Karpas-422 (cell line): ENCODE data around the gene SUPT3H. TPM values are rescaled to one million over a fixed set of nuclear protein-coding genes. Genes with fewer than 3 reads are reported as not detected.

Source experiments
- DNase-seq: peaks from one replicate; pipeline ENCODE4 v3.0.0-alpha.2; 2015
- H2AFZ ChIP-seq: fragments of 200-600 bp; sonication (generic); 2 replicates; pipeline ENCODE4 v1.6.1; 2014; ENCODE audit warnings: antibody characterized with exemption, low read length, mixed read lengths
- H3K27ac ChIP-seq: fragments of 200-600 bp; sonication (generic); 2 replicates; pipeline ENCODE4 v1.5.1; 2014; ENCODE audit warnings: mild to moderate bottlenecking, low read length, moderate library complexity
- H3K27me3 ChIP-seq: fragments of 200-600 bp; sonication (generic); 2 replicates; pipeline ENCODE4 v1.6.1; 2014; ENCODE audit warnings: low read length, mixed read lengths
- H3K36me3 ChIP-seq: fragments of 200-600 bp; sonication (generic); 2 replicates; pipeline ENCODE4 v1.6.1; 2014; ENCODE audit warnings: low read length, mixed read lengths; ENCODE audit not compliant: insufficient read depth
- H3K4me1 ChIP-seq: fragments of 200-600 bp; sonication (generic); 2 replicates; pipeline ENCODE4 v1.6.1; 2014; ENCODE audit warnings: mild to moderate bottlenecking, low read length, mixed read lengths
- H3K4me2 ChIP-seq: fragments of 200-600 bp; sonication (generic); 2 replicates; pipeline ENCODE4 v1.6.1; 2014; ENCODE audit warnings: low read length, low read depth, mild to moderate bottlenecking; ENCODE audit not compliant: poor library complexity, severe bottlenecking
- H3K4me3 ChIP-seq: fragments of 200-600 bp; sonication (generic); 2 replicates; pipeline ENCODE4 v1.5.1; 2014; ENCODE audit warnings: mild to moderate bottlenecking, antibody characterized with exemption, low read length, mixed read lengths
- H3K79me2 ChIP-seq: fragments of 200-600 bp; sonication (generic); 2 replicates; pipeline ENCODE4 v1.6.1; 2014; ENCODE audit warnings: mild to moderate bottlenecking, low read length, mixed read lengths
- H3K9ac ChIP-seq: fragments of 200-600 bp; sonication (generic); 2 replicates; pipeline ENCODE4 v1.6.0; 2014; ENCODE audit warnings: low read length
- H3K9me2 ChIP-seq: fragments of 200-600 bp; sonication (generic), shearing (Covaris generic); replicated peaks from 2 replicates; pipeline ENCODE4 v1.6.0; 2014; ENCODE audit warnings: mild to moderate bottlenecking, low read length, moderate library complexity; ENCODE audit not compliant: insufficient read depth
- H3K9me3 ChIP-seq: fragments of 300-700, 200-600 bp; sonication (generic); 2 replicates; pipeline ENCODE4 v1.6.1; 2014; ENCODE audit warnings: low read length, mixed read lengths
- H4K20me1 ChIP-seq: fragments of 200-600 bp; sonication (generic); 2 replicates; pipeline ENCODE4 v1.6.1; 2014; ENCODE audit warnings: mild to moderate bottlenecking, antibody characterized with exemption, low read length, low read depth; ENCODE audit not compliant: insufficient read depth
- total RNA-seq: library from RNA; depleted of rRNA; stranded (reverse); fragments of >200 nt; shearing (Covaris generic); gene quantifications from 2 replicates; pipeline ENCODE4 v1.2.3, GENCODE V29; 2014; ENCODE audit warnings: low replicate concordance

The SUPT3H gene
- total RNA-seq, 1 experiment from 2014 or later = 2.6 TPM

GRCh38 chr6:45000833-45001232, 376.9 kb downstream of the SUPT3H start:
- Histone ChIP-seq H3K4me3 (no peak overlapping the region), H3K27me3 (no peaks in the 10 kb centered on the region), H3K27ac (no peak overlapping the region), H3K9ac (no peak overlapping the region), H3K4me1 (no peaks in the 10 kb centered on the region), H3K79me2 (no peaks in the 10 kb centered on the region), H4K20me1 (no peaks in the 10 kb centered on the region), H3K9me2 (no peaks in the 10 kb centered on the region), H3K9me3 (peaks cover 3% of the 10 kb centered on the region; the same call in 1 of the 2 replicates), H3K36me3 (no peaks in the 10 kb centered on the region), H3K4me2 (no peak overlapping the region), H2AFZ (no peak overlapping the region)
- no peak for DNase-seq

DNA sequence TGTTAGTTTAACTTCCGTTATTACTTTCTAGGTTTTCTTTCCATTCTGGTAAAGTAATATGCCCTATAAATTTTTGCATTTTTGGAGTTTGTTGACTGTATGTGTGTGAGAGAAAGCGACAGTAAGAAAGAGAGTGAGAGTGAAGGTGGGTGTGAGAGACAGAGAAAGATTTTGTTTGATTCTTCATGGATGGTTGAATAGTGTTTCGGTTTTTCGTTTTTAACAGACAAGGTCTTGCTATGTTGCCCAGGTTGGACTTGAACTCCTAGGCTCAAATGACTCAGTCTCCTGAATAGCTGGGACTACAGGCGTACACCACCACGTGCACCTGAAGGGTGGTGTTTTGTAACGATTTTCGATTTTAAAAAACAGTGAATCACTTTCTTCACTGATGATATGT, 378.7 kb downstream of the SUPT3H start:
- no peaks in the 10 kb centered on the region for H3K9me3 ChIP-seq
- H3K9me2 ChIP-seq = no peaks in the 10 kb centered on the region
- no peaks in the 10 kb centered on the region for H3K27me3 ChIP-seq
- H3K4me1 ChIP-seq = no peaks in the 10 kb centered on the region
- no peaks in the 10 kb centered on the region for H3K36me3 ChIP-seq
- H3K4me3 ChIP-seq = no peak overlapping the region
- no peak overlapping the region for H3K27ac ChIP-seq
- no peak overlapping the region for H3K9ac ChIP-seq
- no peak for DNase-seq
- no peak overlapping the region for H3K4me2 ChIP-seq
- H3K79me2 ChIP-seq = no peaks in the 10 kb centered on the region
- H2AFZ ChIP-seq = no peak overlapping the region
- no peaks in the 10 kb centered on the region for H4K20me1 ChIP-seq

DNA sequence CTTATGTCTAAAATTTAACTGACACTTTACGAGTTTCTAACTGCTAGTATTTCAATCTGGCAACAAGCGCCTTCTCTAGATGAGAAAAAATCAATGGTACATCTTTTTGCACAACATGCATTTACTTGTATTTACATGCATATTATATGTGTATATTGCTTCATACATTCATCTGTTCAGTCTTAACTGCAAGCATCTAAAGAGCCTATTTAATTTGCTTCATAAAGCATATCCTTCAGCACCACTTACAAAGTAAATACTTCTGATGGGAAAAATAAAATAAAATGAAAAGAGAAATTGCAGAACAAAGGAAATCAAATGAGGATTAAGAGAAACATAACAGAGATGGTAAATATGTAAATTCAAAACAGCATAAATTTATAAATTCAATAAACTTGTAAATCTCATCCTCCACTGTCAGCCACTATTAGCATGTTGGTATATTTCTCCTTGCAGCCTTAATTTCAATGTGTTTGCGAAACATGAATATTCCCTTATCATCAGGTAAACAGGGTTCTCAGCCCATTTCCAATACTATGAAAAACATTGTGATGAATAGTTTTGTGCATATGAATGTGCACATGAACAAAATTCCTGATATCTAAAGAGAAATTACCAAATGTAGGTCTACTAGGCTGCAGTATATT, 382.1 kb downstream of the SUPT3H start:
- H3K4me3 ChIP-seq = no peak overlapping the region
- H3K27me3 ChIP-seq = no peaks in the 10 kb centered on the region
- H3K4me1 ChIP-seq = no peaks in the 10 kb centered on the region
- no peaks in the 10 kb centered on the region for H4K20me1 ChIP-seq
- no peak overlapping the region for H3K4me2 ChIP-seq
- no peak overlapping the region for H3K27ac ChIP-seq
- DNase-seq = no peak
- H3K9me2 ChIP-seq = no peaks in the 10 kb centered on the region
- no peaks in the 10 kb centered on the region for H3K9me3 ChIP-seq
- H3K36me3 ChIP-seq = no peaks in the 10 kb centered on the region
- no peak overlapping the region for H3K9ac ChIP-seq
- H3K79me2 ChIP-seq = no peaks in the 10 kb centered on the region
- H2AFZ ChIP-seq = no peak overlapping the region

- no peaks in the 10 kb centered on the region for H3K9me3 ChIP-seq
- no peak overlapping the region for H3K9ac ChIP-seq
- no peak for DNase-seq
- H3K9me2 ChIP-seq = no peaks in the 10 kb centered on the region
- H4K20me1 ChIP-seq = no peaks in the 10 kb centered on the region
- H3K4me1 ChIP-seq = no peaks in the 10 kb centered on the region
- no peaks in the 10 kb centered on the region for H3K27me3 ChIP-seq
- no peaks in the 10 kb centered on the region for H3K79me2 ChIP-seq
- H3K4me2 ChIP-seq = no peak overlapping the region
- H3K27ac ChIP-seq = no peak overlapping the region
- no peak overlapping the region for H2AFZ ChIP-seq
- no peaks in the 10 kb centered on the region for H3K36me3 ChIP-seq
- no peak overlapping the region for H3K4me3 ChIP-seq
These were observed 388.3 kb downstream of the SUPT3H start for GRCh38 chr6:44989391-44989790.

GRCh38 chr6:44985006-44985405, 392.7 kb downstream of the SUPT3H start:
- no peak for DNase-seq
- Histone ChIP-seq H3K27ac (no peak overlapping the region), H3K36me3 (no peaks in the 10 kb centered on the region), H3K4me3 (no peak overlapping the region), H3K9ac (no peak overlapping the region), H3K9me2 (no peaks in the 10 kb centered on the region), H3K4me1 (no peaks in the 10 kb centered on the region), H4K20me1 (no peaks in the 10 kb centered on the region), H3K4me2 (no peak overlapping the region), H2AFZ (no peak overlapping the region), H3K9me3 (no peaks in the 10 kb centered on the region), H3K27me3 (no peaks in the 10 kb centered on the region), H3K79me2 (no peaks in the 10 kb centered on the region)

- H3K27me3 ChIP-seq = no peaks in the 10 kb centered on the region
- no peak overlapping the region for H3K4me3 ChIP-seq
- H3K27ac ChIP-seq = no peak overlapping the region
- H3K79me2 ChIP-seq = no peaks in the 10 kb centered on the region
- H3K9me3 ChIP-seq = no peaks in the 10 kb centered on the region
- no peak for DNase-seq
- no peak overlapping the region for H3K9ac ChIP-seq
- H4K20me1 ChIP-seq = no peaks in the 10 kb centered on the region
- no peaks in the 10 kb centered on the region for H3K36me3 ChIP-seq
- no peaks in the 10 kb centered on the region for H3K4me1 ChIP-seq
- no peak overlapping the region for H2AFZ ChIP-seq
- H3K9me2 ChIP-seq = no peaks in the 10 kb centered on the region
- no peak overlapping the region for H3K4me2 ChIP-seq
These were observed 394.0 kb downstream of the SUPT3H start for GRCh38 chr6:44983467-44984365.

- no peaks in the 10 kb centered on the region for H3K36me3 ChIP-seq
- H3K4me1 ChIP-seq = no peaks in the 10 kb centered on the region
- no peak overlapping the region for H3K4me3 ChIP-seq
- no peak overlapping the region for H2AFZ ChIP-seq
- H3K4me2 ChIP-seq = no peak overlapping the region
- no peak overlapping the region for H3K27ac ChIP-seq
- no peaks in the 10 kb centered on the region for H3K79me2 ChIP-seq
- no peaks in the 10 kb centered on the region for H3K27me3 ChIP-seq
- H4K20me1 ChIP-seq = no peaks in the 10 kb centered on the region
- no peak for DNase-seq
- no peaks in the 10 kb centered on the region for H3K9me3 ChIP-seq
- H3K9ac ChIP-seq = no peak overlapping the region
- no peaks in the 10 kb centered on the region for H3K9me2 ChIP-seq
These were observed 396.9 kb downstream of the SUPT3H start for GRCh38 chr6:44980841-44981240.

DNA sequence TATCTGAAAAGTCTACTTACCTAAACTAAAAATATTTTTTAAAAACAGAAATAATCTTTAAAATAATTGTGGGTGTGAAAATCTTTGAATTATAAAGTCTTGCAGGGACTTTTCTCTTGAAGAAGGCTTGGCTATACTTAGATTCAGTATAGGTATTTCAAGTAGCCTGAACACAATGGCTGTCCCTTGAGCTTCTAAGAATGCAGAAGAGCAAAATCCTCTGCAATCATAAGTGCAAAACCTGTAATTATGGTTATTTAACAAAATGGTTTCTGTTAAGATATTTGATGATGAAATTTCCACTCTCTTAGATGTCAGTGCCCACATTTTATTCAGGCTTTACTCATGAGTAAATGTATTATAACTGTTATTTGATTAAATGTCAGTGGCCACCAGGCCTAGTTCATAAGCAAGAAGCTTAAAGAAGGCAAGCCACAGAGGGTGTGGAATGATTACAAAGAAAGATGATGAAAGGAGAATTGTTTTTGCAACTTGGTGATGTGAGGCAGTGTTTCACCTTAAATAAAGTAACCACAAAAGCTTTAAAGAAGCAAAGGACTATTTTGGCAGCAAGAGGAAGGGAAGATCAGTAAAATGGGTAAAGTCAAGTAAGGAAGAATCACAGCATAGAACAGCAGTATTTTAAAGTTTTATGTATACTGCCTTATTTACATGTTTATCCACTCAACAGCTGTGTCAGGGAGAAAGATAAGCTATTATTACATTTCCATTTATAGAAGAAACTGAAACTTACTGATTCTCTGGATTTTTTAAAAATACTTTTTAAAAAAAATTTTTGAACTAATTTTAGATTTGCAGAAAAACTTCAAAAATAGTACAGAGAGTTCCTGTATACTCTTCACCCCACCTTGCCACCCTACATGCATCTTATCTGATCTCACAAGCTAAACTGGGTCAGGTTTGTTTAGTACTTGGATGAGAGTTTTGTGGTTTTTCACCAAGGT, 400.8 kb downstream of the SUPT3H start:
- no peak for DNase-seq
- no peaks in the 10 kb centered on the region for H3K4me1 ChIP-seq
- H3K9me3 ChIP-seq = no peaks in the 10 kb centered on the region
- H3K9ac ChIP-seq = no peak overlapping the region
- H4K20me1 ChIP-seq = no peaks in the 10 kb centered on the region
- H3K4me3 ChIP-seq = no peak overlapping the region
- no peak overlapping the region for H3K4me2 ChIP-seq
- no peaks in the 10 kb centered on the region for H3K9me2 ChIP-seq
- no peak overlapping the region for H3K27ac ChIP-seq
- H3K36me3 ChIP-seq = no peaks in the 10 kb centered on the region
- H3K27me3 ChIP-seq = no peaks in the 10 kb centered on the region
- H3K79me2 ChIP-seq = no peaks in the 10 kb centered on the region
- no peak overlapping the region for H2AFZ ChIP-seq
